ENCODE results near the gene TNS3. TPM values are rescaled to one million over a fixed set of nuclear protein-coding genes. Genes with fewer than 3 reads are reported as not detected.
A peak's percentile ranks its signal among the peaks of the same experiment; 100 is the strongest.

The TNS3 gene
- total RNA-seq, 4 donors from 2014 or later: 27.2 to 110 (median 47.5) TPM

DNA sequence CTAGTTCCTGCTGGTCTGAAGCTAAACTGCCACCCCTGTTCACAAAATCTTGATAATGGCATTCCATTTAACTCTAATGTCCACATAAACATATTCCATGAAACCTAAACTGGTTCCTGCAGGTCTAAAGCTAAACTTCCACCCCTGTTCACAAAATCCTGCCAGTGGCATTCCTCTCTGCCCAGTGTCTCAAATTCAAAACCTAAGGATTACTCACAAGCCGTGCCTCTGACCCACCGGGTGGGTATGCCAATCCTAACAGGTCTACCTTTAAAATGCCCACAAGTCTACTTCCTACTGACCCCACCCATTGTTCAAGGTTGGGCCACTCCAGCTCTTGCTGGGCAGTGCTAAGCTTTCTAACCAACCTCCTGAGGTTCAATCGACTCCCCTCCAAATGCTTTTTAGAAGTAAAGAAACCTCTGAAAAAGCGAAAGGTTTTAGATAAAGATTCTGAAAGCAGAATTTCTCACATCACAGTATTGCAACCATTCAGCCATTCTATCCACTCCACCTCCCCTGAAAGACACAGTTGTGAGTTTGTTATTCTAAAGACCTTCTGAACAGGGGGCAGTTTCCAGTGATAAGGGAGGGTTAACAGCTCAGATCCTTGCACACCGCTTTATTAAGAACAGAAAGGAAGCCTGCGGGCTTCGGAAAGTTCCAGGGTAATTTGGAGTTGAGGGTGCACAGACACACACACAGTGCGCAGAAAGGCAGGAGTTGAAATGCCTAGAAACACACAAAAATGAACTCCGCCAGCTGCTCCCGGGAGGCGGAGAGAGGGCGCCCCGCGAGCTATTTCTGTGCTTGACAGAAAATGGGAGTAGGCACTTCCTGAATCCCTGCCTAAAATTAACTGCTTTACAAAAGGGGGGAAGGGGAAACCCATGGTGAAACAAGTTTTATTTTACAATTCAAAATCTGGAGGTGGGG lies 87.7 kb downstream of the TNS3 start:
- intact Hi-C loops (cut with DNase I; ENCODE audit: low total_unique reads): no loop called here
- Histone ChIP-seq H3K4me3 (peak overlapping the region in 1 of 2 donors; percentile 6), H3K9me3 (no peaks in the 10 kb centered on the region), H3K27me3 (no peaks in the 10 kb centered on the region), H3K27ac (peak overlapping the region; percentile 56 to 61), H3K4me1 (peaks cover 5 to 19% of the 10 kb centered on the region in 2 donors), H3K36me3 (no peaks in the 10 kb centered on the region)
- no peak for DNase-seq
- TF ChIP-seq POLR2A (IDR thresholded peaks at IDR 0.05): no peak
- TF ChIP-seq, protein P1, sequence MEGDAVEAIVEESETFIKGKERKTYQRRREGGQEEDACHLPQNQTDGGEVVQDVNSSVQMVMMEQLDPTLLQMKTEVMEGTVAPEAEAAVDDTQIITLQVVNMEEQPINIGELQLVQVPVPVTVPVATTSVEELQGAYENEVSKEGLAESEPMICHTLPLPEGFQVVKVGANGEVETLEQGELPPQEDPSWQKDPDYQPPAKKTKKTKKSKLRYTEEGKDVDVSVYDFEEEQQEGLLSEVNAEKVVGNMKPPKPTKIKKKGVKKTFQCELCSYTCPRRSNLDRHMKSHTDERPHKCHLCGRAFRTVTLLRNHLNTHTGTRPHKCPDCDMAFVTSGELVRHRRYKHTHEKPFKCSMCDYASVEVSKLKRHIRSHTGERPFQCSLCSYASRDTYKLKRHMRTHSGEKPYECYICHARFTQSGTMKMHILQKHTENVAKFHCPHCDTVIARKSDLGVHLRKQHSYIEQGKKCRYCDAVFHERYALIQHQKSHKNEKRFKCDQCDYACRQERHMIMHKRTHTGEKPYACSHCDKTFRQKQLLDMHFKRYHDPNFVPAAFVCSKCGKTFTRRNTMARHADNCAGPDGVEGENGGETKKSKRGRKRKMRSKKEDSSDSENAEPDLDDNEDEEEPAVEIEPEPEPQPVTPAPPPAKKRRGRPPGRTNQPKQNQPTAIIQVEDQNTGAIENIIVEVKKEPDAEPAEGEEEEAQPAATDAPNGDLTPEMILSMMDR (IDR thresholded peaks at IDR 0.05): peak in 1 of 4 experiments; percentile 7

DNA sequence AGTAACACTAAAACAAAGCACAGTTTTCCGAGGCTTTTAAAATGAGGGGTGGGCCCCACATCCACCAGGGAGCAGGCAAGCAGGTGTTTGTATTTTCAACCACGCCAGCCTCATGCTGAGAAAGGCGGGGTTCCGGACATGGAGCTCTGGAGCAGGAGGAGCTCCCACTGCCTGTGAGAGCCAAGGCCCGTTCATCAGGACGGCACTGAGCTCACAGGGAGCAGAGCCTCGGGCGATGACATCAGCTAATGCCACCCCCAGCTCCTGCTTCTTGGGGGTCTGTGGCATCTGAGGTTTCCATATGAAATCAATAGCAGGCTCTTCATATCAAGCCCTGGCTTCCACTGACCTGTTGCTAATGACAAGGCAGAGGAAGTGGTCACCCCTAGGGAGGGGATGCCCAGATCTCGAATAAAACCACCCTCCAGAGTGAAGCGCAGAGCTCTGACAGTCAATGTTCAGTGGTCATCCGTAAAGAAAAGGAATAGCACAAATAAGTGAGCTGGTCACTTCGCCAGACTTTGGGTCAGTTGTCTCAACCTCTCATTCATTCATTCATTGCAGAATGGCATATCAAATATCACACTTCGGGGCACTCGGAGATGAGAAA lies 89.1 kb downstream of the TNS3 start:
- Histone ChIP-seq H3K36me3 (no peaks in the 10 kb centered on the region), H3K27me3 (no peaks in the 10 kb centered on the region), H3K4me1 (peaks cover 5 to 16% of the 10 kb centered on the region in 2 donors), H3K9me3 (no peaks in the 10 kb centered on the region), H3K27ac (no peak overlapping the region), H3K4me3 (no peak overlapping the region)
- intact Hi-C loops (cut with DNase I; ENCODE audit: low total_unique reads): no loop called here
- no peak for DNase-seq
- TF ChIP-seq, protein P1 (IDR thresholded peaks at IDR 0.05): no peak
- no peak for TF ChIP-seq POLR2A (IDR thresholded peaks at IDR 0.05)

DNA sequence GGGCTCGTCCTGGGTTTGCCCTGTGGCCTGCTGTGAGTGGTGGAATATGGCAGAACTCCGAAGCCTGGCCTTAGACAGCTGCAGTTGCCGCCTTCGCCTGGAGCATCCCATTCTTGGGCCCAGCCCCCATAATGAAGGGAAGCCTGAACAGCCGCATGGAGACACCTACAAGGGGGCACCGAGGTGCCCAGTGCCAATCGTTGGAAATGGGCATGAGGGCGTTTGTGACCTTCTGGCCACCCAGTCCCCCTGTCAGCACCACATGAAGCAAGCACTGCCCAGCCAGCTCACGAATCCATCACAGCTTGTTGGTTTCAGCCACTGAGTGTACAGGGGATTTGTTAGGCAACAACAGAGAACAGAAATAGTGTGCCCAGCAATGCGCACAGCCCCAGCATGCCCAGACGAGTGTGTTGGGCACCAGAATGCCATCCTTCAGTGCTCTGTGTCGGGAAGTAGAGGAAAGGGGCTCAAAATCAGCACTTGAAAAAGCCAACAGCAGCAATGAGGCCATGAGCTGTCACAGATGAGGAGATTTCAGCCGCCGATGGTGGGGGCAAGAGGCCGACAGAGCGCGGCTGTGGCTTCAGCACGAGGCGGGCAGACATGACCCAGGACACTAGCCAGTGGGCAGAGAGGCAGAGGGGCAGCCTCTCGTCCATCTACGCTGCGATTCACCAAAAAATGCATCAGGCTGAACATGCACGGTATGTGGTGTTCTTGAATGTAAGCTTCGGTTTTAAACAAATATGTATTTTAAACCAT lies 91.2 kb downstream of the TNS3 start:
- Histone ChIP-seq H3K27me3 (no peaks in the 10 kb centered on the region), H3K9me3 (no peaks in the 10 kb centered on the region), H3K4me1 (peaks cover 3 to 5% of the 10 kb centered on the region in 2 donors), H3K27ac (no peak overlapping the region), H3K36me3 (no peaks in the 10 kb centered on the region), H3K4me3 (no peak overlapping the region)
- intact Hi-C loops (cut with DNase I; ENCODE audit: low total_unique reads): no loop called here
- TF ChIP-seq, protein P1 (IDR thresholded peaks at IDR 0.05): no peak
- DNase-seq: no peak

DNA sequence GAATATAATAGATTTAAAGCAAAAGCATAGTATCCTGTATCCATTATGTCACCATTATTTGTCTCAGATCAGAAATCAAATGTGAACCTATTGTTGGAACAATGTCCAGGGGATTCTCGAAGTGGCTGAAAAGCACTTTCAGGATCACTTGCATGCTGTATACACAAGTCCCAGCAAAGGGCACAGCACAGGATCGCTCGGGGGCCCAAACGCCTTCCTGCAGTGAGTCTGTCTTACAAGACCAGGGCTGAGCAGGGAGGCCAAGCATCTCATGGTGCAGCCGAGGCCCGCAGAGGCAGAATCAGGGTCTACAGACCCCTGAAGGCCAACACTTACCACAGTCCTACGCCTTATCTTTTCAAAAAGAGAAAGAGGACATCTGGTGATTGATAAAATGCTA lies 92.3 kb downstream of the TNS3 start:
- no peak for DNase-seq
- intact Hi-C loops (cut with DNase I; ENCODE audit: low total_unique reads): no loop called here
- no peak overlapping the region for H3K4me3 ChIP-seq

More for the DNA sequence above, 92.3 kb downstream of the TNS3 start:
- TF ChIP-seq, protein P1 (IDR thresholded peaks at IDR 0.05): no peak
- TF ChIP-seq POLR2A (IDR thresholded peaks at IDR 0.05): no peak
- Histone ChIP-seq H3K27me3 (no peaks in the 10 kb centered on the region), H3K9me3 (no peaks in the 10 kb centered on the region), H3K27ac (no peak overlapping the region), H3K4me1 (peaks cover 3 to 5% of the 10 kb centered on the region in 2 donors), H3K36me3 (no peaks in the 10 kb centered on the region)

Measured in uterus (tissue), 4 donors.